Measurements from ENCODE around the gene ANK3. TPM values are rescaled to one million over a fixed set of nuclear protein-coding genes. Genes with fewer than 3 reads are reported as not detected.

Gene ANK3
- total and polyA plus RNA-seq, 7 donors, result 11.6 to 170 (median 94.2) TPM

- no peak for ATAC-seq
- peaks cover 17% of the 10 kb centered on the region for H3K4me1 ChIP-seq
Measured at GRCh38 chr10:60427148-60427547, 37.5 kb upstream of the ANK3 start.

GRCh38 chr10:60426425-60426824, 36.8 kb upstream of the ANK3 start:
- H3K27me3 ChIP-seq (ENCODE audit: insufficient read depth in 3 of 3, low read length in 2 of 3), result no peaks in the 10 kb centered on the region
- no peak for DNase-seq
- no peaks in the 10 kb centered on the region for H3K36me3 ChIP-seq (ENCODE audit: insufficient read depth in 1 of 2, low read depth in 1 of 2)
- 81 to 85% (median 83%) methylated on average over 2 of the region's 2 CpGs for WGBS, 3 donors
- ATAC-seq, result no peak
- H3K27ac ChIP-seq, result no peak overlapping the region
- TF ChIP-seq CTCF (IDR thresholded peaks at IDR 0.05), result no peak
- intact Hi-C loops (cut with DNase I), result no loop called here
- H3K9me3 ChIP-seq, result no peaks in the 10 kb centered on the region
- no peak overlapping the region for H3K4me3 ChIP-seq
- H3K4me1 ChIP-seq, result peaks cover 17% of the 10 kb centered on the region

More at GRCh38 chr10:60427148-60427547, 37.5 kb upstream of the ANK3 start:
- Histone ChIP-seq H3K9me3 (no peaks in the 10 kb centered on the region), H3K36me3 (ENCODE audit: insufficient read depth in 1 of 2, low read depth in 1 of 2) (no peaks in the 10 kb centered on the region), H3K27ac (no peak overlapping the region), H3K27me3 (ENCODE audit: insufficient read depth in 3 of 3, low read length in 2 of 3) (no peaks in the 10 kb centered on the region), H3K4me3 (no peak overlapping the region)
- intact Hi-C loops (cut with DNase I), result no loop called here
- no peak for TF ChIP-seq CTCF (IDR thresholded peaks at IDR 0.05)
- no peak for DNase-seq
- 93 to 100% (median 97%) methylated on average over 1 of the region's 1 CpG for WGBS, 3 donors

DNA sequence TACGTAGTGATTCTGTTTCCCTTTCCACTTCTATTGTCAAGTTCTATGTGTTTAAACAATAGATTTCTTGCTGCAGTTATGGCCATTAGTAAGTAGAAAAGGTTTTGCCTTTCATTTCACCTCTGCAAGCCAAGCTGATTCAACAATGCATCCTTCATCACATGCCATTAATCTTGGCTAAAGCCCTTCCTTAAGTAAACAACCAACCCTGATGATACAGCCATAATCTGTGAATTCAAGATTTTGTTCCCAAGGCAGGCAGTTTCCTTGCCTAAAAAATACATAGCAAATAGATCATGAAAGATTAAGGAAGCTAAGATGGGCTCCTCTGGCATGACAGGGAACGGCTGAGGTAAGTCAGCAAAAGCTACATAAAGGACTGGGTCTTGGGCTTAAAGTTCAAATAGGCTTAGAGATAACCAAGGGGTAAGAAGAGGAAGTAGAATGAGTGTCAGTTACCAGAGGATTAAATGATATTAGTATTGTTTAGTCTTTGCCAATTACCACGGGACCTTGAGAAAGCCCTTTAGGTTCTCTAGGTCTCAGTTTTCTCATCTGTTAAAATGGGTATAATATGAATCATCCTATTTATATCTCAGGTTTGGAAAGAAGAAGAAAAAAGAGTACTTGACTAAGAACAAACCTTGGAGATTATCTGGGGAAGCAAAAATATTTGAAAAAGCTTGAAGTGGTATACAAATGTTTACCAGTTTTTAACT, 35.9 kb upstream of the ANK3 start:
- DNase-seq (no peak), ATAC-seq (no peak)
- Histone ChIP-seq H3K9me3 (no peaks in the 10 kb centered on the region), H3K4me3 (no peak overlapping the region), H3K27ac (no peak overlapping the region), H3K36me3 (ENCODE audit: insufficient read depth in 1 of 2, low read depth in 1 of 2) (no peaks in the 10 kb centered on the region), H3K27me3 (ENCODE audit: insufficient read depth in 3 of 3, low read length in 2 of 3) (no peaks in the 10 kb centered on the region), H3K4me1 (peaks cover 17% of the 10 kb centered on the region)
- intact Hi-C loops (cut with DNase I), result no loop called here
- no peak for TF ChIP-seq CTCF (IDR thresholded peaks at IDR 0.05)
- whole genome bisulfite sequencing, 3 donors, result 84 to 88% (median 86%) methylated on average over 3 of the region's 3 CpGs

DNA sequence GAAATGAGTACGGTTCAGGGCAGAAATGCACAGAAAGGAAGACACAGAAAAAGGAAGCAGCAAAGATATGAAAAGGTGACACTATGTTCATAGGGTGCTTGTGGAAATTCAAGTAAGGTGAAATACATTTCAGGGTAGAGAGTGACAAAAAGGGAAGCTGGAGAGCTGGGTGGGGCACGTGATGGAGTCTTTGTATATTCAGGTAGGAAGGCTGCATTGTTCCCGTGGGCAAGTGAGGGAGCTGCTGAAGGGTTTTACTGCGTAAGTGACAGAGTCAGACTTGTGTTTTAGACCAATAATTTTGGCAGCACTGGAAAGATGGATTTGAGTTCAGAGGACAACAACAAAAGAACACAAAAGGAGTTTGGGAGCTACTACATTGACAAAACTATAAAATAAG, 35.3 kb upstream of the ANK3 start:
- Histone ChIP-seq H3K4me1 (peaks cover 15% of the 10 kb centered on the region), H3K27me3 (ENCODE audit: insufficient read depth in 3 of 3, low read length in 2 of 3) (no peaks in the 10 kb centered on the region), H3K27ac (no peak overlapping the region), H3K9me3 (no peaks in the 10 kb centered on the region), H3K4me3 (no peak overlapping the region), H3K36me3 (ENCODE audit: insufficient read depth in 1 of 2, low read depth in 1 of 2) (no peaks in the 10 kb centered on the region)
- WGBS, 3 donors, result 66 to 80% (median 69%) methylated on average over 4 of the region's 4 CpGs
- DNase-seq (no peak), ATAC-seq (no peak)
- intact Hi-C loops (cut with DNase I), result no loop called here
- no peak for TF ChIP-seq CTCF (IDR thresholded peaks at IDR 0.05)

DNA sequence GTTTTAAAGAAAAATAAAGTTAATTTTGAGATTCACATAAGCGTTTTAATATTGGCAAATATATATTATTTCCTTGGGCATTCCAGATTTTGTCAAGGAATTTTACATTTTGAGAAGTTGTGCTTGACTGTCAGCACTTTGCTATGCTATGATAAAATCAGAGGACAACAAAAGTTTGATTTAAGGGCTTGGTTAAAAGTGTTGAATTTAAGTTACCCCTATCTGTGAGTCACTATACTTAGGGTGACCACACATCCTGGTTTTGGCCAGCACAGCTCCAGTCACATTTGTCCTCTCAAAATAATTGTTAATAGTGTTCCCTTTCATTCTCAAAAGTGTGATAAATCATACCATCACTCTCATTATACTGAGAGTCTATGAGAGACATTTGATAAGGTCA, 34.2 kb upstream of the ANK3 start:
- H3K4me1 ChIP-seq, result peaks cover 7% of the 10 kb centered on the region
- H3K27ac ChIP-seq, result no peak overlapping the region
- no peak overlapping the region for H3K4me3 ChIP-seq
- no peaks in the 10 kb centered on the region for H3K27me3 ChIP-seq (ENCODE audit: insufficient read depth in 3 of 3, low read length in 2 of 3)
- H3K36me3 ChIP-seq (ENCODE audit: insufficient read depth in 1 of 2, low read depth in 1 of 2), result no peaks in the 10 kb centered on the region
- ATAC-seq, result no peak
- no peak for DNase-seq
- no peaks in the 10 kb centered on the region for H3K9me3 ChIP-seq
- 80 to 93% (median 82%) methylated on average over 1 of the region's 1 CpG for WGBS, 3 donors
- intact Hi-C loops (cut with DNase I), result no loop called here
- no peak for TF ChIP-seq CTCF (IDR thresholded peaks at IDR 0.05)

All from psoas muscle (tissue), 8 donors.